Measurements from ENCODE around the gene SPAG17. TPM values are rescaled to one million over a fixed set of nuclear protein-coding genes. Genes with fewer than 3 reads are reported as not detected.

The SPAG17 gene
- total and polyA plus RNA-seq, 2 of the 13 experiments (the other 11 are each of a cell fraction or from before 2014, with no cell fraction given) = not detected

DNA sequence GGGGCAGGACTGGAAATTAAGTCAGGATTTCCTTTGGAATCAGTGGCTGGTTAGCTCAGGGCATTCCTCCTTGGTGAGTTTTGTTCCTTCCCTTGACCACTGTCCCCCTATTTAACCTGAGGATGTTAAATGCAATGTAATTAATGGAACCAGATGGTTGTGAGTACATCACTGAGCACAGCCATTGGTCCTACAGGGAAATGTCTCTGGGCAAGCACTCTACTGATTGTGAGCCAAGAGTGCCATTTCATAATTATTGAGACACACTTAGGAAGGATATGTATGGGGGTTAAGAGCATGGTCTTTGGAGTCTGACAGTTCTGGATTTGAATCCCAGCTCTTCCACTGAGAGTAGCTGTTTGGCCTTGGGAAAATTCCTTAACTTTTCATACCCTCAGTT, 74.4 kb downstream of the SPAG17 start:
- Histone ChIP-seq H3K4me2 (ENCODE audit: low read depth, low read length) (no peak overlapping the region), H3K4me3 (replicated peaks in 1 of 3; ENCODE audit: insufficient read depth in 1 of 3, low read depth in 2 of 3, low read length in 3 of 3) (no peak overlapping the region), H3K9me3 (ENCODE audit: low read length) (no peaks in the 10 kb centered on the region), H3K4me1 (ENCODE audit: insufficient read depth, low read length) (no peaks in the 10 kb centered on the region), H3K36me3 (replicated peaks in 1 of 2; ENCODE audit: control insufficient read depth in 1 of 2, insufficient read depth in 2 of 2, low read length in 2 of 2) (no peaks in the 10 kb centered on the region), H3K79me2 (ENCODE audit: insufficient read depth, low read length) (no peaks in the 10 kb centered on the region), H4K20me1 (ENCODE audit: insufficient read depth, low read length) (no peaks in the 10 kb centered on the region), H3K9ac (ENCODE audit: insufficient read depth, low read depth, low read length) (no peak overlapping the region), H3K27me3 (ENCODE audit: control insufficient read depth in 1 of 2, insufficient read depth in 2 of 2, low read length in 2 of 2) (no peaks in the 10 kb centered on the region), H2AFZ (ENCODE audit: low read length) (no peak overlapping the region), H3K27ac (ENCODE audit: extremely low read length, insufficient read depth, low read length) (no peak overlapping the region)
- no peak for ATAC-seq
- CTCF ChIA-PET (ENCODE audit: low intra/inter-chr PET ratio, low total read pairs) = no interaction called here
- no TSS peak for BruUV-seq (replicated peaks)
- in situ Hi-C loops (cut with HindIII; ENCODE audit: extremely low pct_ligation_motif_present, low pct_unique_long_range_greater_than_20kb) (no loop called here), intact Hi-C loops (cut with micrococcal nuclease; ENCODE audit: unreplicated experiment) (no loop called here)
- FAIRE-seq = no peak
- DNase-seq (ENCODE audit: low spot score) = no peak
- POLR2A ChIA-PET = no interaction called here
- TF ChIP-seq NR2F2 (IDR thresholded peaks at IDR 0.05; ENCODE audit: borderline replicate concordance, low read depth) = no peak
- no peak for TF ChIP-seq SP140L (CRISPR knock-in tag; IDR thresholded peaks at IDR 0.05; ENCODE audit: borderline replicate concordance)
- no peak for TF ChIP-seq ZKSCAN5 (CRISPR knock-in tag; IDR thresholded peaks at IDR 0.05)
- no peak for TF ChIP-seq ZFY (CRISPR knock-in tag; IDR thresholded peaks at IDR 0.05)
- TF ChIP-seq, protein P1, sequence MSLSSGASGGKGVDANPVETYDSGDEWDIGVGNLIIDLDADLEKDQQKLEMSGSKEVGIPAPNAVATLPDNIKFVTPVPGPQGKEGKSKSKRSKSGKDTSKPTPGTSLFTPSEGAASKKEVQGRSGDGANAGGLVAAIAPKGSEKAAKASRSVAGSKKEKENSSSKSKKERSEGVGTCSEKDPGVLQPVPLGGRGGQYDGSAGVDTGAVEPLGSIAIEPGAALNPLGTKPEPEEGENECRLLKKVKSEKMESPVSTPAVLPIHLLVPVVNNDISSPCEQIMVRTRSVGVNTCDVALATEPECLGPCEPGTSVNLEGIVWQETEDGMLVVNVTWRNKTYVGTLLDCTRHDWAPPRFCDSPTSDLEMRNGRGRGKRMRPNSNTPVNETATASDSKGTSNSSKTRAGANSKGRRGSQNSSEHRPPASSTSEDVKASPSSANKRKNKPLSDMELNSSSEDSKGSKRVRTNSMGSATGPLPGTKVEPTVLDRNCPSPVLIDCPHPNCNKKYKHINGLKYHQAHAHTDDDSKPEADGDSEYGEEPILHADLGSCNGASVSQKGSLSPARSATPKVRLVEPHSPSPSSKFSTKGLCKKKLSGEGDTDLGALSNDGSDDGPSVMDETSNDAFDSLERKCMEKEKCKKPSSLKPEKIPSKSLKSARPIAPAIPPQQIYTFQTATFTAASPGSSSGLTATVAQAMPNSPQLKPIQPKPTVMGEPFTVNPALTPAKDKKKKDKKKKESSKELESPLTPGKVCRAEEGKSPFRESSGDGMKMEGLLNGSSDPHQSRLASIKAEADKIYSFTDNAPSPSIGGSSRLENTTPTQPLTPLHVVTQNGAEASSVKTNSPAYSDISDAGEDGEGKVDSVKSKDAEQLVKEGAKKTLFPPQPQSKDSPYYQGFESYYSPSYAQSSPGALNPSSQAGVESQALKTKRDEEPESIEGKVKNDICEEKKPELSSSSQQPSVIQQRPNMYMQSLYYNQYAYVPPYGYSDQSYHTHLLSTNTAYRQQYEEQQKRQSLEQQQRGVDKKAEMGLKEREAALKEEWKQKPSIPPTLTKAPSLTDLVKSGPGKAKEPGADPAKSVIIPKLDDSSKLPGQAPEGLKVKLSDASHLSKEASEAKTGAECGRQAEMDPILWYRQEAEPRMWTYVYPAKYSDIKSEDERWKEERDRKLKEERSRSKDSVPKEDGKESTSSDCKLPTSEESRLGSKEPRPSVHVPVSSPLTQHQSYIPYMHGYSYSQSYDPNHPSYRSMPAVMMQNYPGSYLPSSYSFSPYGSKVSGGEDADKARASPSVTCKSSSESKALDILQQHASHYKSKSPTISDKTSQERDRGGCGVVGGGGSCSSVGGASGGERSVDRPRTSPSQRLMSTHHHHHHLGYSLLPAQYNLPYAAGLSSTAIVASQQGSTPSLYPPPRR (CRISPR knock-in tag; IDR thresholded peaks at IDR 0.05; ENCODE audit: borderline replicate concordance) = no peak
- TF ChIP-seq CBX5 (CRISPR knock-in tag; IDR thresholded peaks at IDR 0.05; ENCODE audit: borderline replicate concordance) = no peak
- TF ChIP-seq ZNF256 (CRISPR knock-in tag; conservative IDR thresholded peaks at IDR 0.05) = no peak
- TF ChIP-seq, protein P2, sequence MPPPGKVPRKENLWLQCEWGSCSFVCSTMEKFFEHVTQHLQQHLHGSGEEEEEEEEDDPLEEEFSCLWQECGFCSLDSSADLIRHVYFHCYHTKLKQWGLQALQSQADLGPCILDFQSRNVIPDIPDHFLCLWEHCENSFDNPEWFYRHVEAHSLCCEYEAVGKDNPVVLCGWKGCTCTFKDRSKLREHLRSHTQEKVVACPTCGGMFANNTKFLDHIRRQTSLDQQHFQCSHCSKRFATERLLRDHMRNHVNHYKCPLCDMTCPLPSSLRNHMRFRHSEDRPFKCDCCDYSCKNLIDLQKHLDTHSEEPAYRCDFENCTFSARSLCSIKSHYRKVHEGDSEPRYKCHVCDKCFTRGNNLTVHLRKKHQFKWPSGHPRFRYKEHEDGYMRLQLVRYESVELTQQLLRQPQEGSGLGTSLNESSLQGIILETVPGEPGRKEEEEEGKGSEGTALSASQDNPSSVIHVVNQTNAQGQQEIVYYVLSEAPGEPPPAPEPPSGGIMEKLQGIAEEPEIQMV (CRISPR knock-in tag; IDR thresholded peaks at IDR 0.05; ENCODE audit: low read depth) = no peak
- TF ChIP-seq, protein P3, sequence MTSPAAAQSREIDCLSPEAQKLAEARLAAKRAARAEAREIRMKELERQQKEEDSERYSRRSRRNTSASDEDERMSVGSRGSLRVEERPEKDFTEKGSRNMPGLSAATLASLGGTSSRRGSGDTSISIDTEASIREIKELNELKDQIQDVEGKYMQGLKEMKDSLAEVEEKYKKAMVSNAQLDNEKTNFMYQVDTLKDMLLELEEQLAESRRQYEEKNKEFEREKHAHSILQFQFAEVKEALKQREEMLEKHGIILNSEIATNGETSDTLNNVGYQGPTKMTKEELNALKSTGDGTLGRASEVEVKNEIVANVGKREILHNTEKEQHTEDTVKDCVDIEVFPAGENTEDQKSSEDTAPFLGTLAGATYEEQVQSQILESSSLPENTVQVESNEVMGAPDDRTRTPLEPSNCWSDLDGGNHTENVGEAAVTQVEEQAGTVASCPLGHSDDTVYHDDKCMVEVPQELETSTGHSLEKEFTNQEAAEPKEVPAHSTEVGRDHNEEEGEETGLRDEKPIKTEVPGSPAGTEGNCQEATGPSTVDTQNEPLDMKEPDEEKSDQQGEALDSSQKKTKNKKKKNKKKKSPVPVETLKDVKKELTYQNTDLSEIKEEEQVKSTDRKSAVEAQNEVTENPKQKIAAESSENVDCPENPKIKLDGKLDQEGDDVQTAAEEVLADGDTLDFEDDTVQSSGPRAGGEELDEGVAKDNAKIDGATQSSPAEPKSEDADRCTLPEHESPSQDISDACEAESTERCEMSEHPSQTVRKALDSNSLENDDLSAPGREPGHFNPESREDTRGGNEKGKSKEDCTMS (CRISPR knock-in tag; conservative IDR thresholded peaks at IDR 0.05) = no peak
